GM12801 (cell line): Measurements from ENCODE around the gene SLC8A3.

Source experiments
- CTCF ChIP-seq: IDR thresholded peaks from one replicate; pipeline ENCODE4 v1.5.1; 2011; ENCODE audit warnings: control low read depth; ENCODE audit not compliant: insufficient read length; ENCODE audit errors: extremely low read depth

The SLC8A3 gene

GRCh38 chr14:70188659-70189455 lies at the start of gene SLC8A3:
TSS of gene SLC8A3 (minus strand) at chr14:70188951. CDS start at chr14:70168422, 20,529 bp downstream.
- no peak for TF ChIP-seq CTCF

- TF ChIP-seq CTCF: no peak
Measured at GRCh38 chr14:70237710-70238109, 49.0 kb upstream of the SLC8A3 start.

GRCh38 chr14:70234066-70234950 lies 45.6 kb upstream of the SLC8A3 start:
- TF ChIP-seq CTCF: no peak

GRCh38 chr14:70213721-70214282 lies 25.1 kb upstream of the SLC8A3 start:
- no peak for TF ChIP-seq CTCF

- no peak for TF ChIP-seq CTCF
Measured at GRCh38 chr14:70212752-70213151, 24.0 kb upstream of the SLC8A3 start.

- TF ChIP-seq CTCF: no peak
Measured at GRCh38 chr14:70208380-70208779, 19.6 kb upstream of the SLC8A3 start.

- TF ChIP-seq CTCF: no peak
Measured at GRCh38 chr14:70203686-70204085, 14.9 kb upstream of the SLC8A3 start.
